Panc1 (cell line): ENCODE measurements around the gene LRRC36.

Experiments
- POLR2AphosphoS5 ChIP-seq: IDR thresholded peaks from 2 replicates; pipeline ENCODE4 v1.6.1; 2012; ENCODE audit warnings: mild to moderate bottlenecking, low read depth, low read length, moderate library complexity
- SIN3A ChIP-seq: IDR thresholded peaks from 2 replicates; pipeline ENCODE4 v1.6.1; 2012; ENCODE audit warnings: low read depth, mild to moderate bottlenecking, low read length, moderate library complexity, borderline replicate concordance; ENCODE audit not compliant: insufficient read depth
- TF ChIP-seq, protein P1 (sequence below): fragments of 450-650 bp; IDR thresholded peaks from 2 replicates; pipeline ENCODE4 v1.5.1; 2017; ENCODE audit warnings: mild to moderate bottlenecking
- TF ChIP-seq, protein P2 (sequence below), 2 experiments: IDR thresholded peaks; 2 replicates each; pipeline ENCODE4 v1.6.1; 2011 to 2012; ENCODE audit warnings: low read depth in 2 of 2, control low read depth in 1 of 2, low read length in 1 of 2, mild to moderate bottlenecking in 1 of 2, moderate library complexity in 1 of 2; ENCODE audit not compliant: insufficient read depth in 1 of 2

DNA sequence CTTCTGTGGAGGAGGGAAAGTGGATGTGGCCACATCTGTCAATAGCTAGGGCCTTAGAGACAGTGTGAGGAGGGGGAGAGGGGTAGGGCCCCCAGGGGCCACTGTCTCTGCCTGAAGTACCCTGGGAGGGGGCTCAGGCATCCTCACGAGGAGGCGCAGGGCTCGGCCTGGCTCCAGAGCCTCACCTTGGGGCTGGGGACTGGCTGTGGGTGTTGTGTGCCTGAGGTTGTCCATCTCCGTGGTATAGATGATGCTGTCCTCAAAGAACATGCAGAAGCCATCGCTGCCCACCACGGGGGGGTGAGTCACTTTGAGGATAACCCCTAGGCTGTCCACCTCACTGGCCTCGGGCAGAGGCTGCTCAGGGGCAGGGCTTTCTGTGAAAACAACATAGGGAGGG is 35.2 kb upstream of the LRRC36 start:
- TF ChIP-seq, protein P1, sequence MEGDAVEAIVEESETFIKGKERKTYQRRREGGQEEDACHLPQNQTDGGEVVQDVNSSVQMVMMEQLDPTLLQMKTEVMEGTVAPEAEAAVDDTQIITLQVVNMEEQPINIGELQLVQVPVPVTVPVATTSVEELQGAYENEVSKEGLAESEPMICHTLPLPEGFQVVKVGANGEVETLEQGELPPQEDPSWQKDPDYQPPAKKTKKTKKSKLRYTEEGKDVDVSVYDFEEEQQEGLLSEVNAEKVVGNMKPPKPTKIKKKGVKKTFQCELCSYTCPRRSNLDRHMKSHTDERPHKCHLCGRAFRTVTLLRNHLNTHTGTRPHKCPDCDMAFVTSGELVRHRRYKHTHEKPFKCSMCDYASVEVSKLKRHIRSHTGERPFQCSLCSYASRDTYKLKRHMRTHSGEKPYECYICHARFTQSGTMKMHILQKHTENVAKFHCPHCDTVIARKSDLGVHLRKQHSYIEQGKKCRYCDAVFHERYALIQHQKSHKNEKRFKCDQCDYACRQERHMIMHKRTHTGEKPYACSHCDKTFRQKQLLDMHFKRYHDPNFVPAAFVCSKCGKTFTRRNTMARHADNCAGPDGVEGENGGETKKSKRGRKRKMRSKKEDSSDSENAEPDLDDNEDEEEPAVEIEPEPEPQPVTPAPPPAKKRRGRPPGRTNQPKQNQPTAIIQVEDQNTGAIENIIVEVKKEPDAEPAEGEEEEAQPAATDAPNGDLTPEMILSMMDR, result no peak
- TF ChIP-seq POLR2AphosphoS5 (no peak), SIN3A (no peak)
- TF ChIP-seq, protein P2, sequence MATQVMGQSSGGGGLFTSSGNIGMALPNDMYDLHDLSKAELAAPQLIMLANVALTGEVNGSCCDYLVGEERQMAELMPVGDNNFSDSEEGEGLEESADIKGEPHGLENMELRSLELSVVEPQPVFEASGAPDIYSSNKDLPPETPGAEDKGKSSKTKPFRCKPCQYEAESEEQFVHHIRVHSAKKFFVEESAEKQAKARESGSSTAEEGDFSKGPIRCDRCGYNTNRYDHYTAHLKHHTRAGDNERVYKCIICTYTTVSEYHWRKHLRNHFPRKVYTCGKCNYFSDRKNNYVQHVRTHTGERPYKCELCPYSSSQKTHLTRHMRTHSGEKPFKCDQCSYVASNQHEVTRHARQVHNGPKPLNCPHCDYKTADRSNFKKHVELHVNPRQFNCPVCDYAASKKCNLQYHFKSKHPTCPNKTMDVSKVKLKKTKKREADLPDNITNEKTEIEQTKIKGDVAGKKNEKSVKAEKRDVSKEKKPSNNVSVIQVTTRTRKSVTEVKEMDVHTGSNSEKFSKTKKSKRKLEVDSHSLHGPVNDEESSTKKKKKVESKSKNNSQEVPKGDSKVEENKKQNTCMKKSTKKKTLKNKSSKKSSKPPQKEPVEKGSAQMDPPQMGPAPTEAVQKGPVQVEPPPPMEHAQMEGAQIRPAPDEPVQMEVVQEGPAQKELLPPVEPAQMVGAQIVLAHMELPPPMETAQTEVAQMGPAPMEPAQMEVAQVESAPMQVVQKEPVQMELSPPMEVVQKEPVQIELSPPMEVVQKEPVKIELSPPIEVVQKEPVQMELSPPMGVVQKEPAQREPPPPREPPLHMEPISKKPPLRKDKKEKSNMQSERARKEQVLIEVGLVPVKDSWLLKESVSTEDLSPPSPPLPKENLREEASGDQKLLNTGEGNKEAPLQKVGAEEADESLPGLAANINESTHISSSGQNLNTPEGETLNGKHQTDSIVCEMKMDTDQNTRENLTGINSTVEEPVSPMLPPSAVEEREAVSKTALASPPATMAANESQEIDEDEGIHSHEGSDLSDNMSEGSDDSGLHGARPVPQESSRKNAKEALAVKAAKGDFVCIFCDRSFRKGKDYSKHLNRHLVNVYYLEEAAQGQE (IDR thresholded peaks at IDR 0.05; ENCODE audit: insufficient read depth in 1 of 2, low read depth in 2 of 2, low read length in 1 of 2), result no peak
